Neural progenitor cell (in vitro differentiated cells): ENCODE results near the gene PLXDC2. TPM values are rescaled to one million over a fixed set of nuclear protein-coding genes. Genes with fewer than 3 reads are reported as not detected.
A peak's percentile ranks its signal among the peaks of the same experiment; 100 is the strongest.

Experiments used
- DNase-seq: peaks from one replicate; pipeline ENCODE4 v3.0.0-alpha.2; 2016; ENCODE audit warnings: low spot score
- H2AFZ ChIP-seq: fragments of 200-600 bp; sonication (generic); replicated peaks from 2 replicates; pipeline ENCODE4 v1.6.1; 2016; ENCODE audit warnings: antibody characterized with exemption
- H3F3A ChIP-seq: fragments of 200-600 bp; sonication (generic); 2 replicates; pipeline ENCODE4 v1.6.1; 2016; ENCODE audit warnings: antibody characterized with exemption, low read depth
- H3K27ac ChIP-seq: fragments of 200-600 bp; sonication (generic); 2 replicates; pipeline ENCODE4 v1.5.1; 2016; ENCODE audit warnings: mild to moderate bottlenecking
- H3K27me3 ChIP-seq: fragments of 200-600 bp; sonication (generic); 2 replicates; pipeline ENCODE4 v1.6.1; 2016; ENCODE audit warnings: mild to moderate bottlenecking, moderate library complexity
- H3K36me3 ChIP-seq: fragments of 200-600 bp; sonication (generic); 2 replicates; pipeline ENCODE4 v1.5.1; 2016
- H3K4me1 ChIP-seq: fragments of 200-600 bp; sonication (generic); 2 replicates; pipeline ENCODE4 v1.6.1; 2016; ENCODE audit warnings: mixed run types
- H3K4me2 ChIP-seq: fragments of 200-600 bp; sonication (generic); 2 replicates; pipeline ENCODE4 v1.6.1; 2016
- H3K4me3 ChIP-seq: fragments of 200-600 bp; sonication (generic); 2 replicates; pipeline ENCODE4 v1.5.1; 2016
- H3K79me2 ChIP-seq: fragments of 200-600 bp; sonication (generic); 2 replicates; pipeline ENCODE4 v1.6.1; 2016; ENCODE audit warnings: low read depth
- H3K9ac ChIP-seq: fragments of 200-600 bp; sonication (generic); 2 replicates; pipeline ENCODE4 v1.6.1; 2016
- H3K9me3 ChIP-seq: fragments of 200-600 bp; sonication (generic); 2 replicates; pipeline ENCODE4 v1.5.1; 2016; ENCODE audit warnings: low read depth
- H4K20me1 ChIP-seq: fragments of 200-600 bp; sonication (generic); 2 replicates; pipeline ENCODE4 v1.6.1; 2016; ENCODE audit warnings: low read depth
- H3K27ac Mint-ChIP-seq: 3 replicates; pipeline ENCODE4 v1.8.0; 2021; ENCODE audit warnings: mixed read lengths
- H3K27me3 Mint-ChIP-seq: 2 replicates; pipeline ENCODE4 v1.8.0; 2022; ENCODE audit warnings: low read depth, mild to moderate bottlenecking, inconsistent platforms, moderate library complexity, mixed read lengths; ENCODE audit not compliant: insufficient read depth
- H3K36me3 Mint-ChIP-seq: 3 replicates; pipeline ENCODE4 v1.8.0; 2021; ENCODE audit warnings: mixed read lengths
- H3K4me1 Mint-ChIP-seq: 3 replicates; pipeline ENCODE4 v1.8.0; 2021; ENCODE audit warnings: mixed read lengths
- H3K4me3 Mint-ChIP-seq: 3 replicates; pipeline ENCODE4 v1.8.0; 2021; ENCODE audit warnings: mild to moderate bottlenecking, moderate library complexity, mixed read lengths
- H3K9me3 Mint-ChIP-seq: 3 replicates; pipeline ENCODE4 v1.8.0; 2020; ENCODE audit warnings: mixed read lengths
- CTCF ChIP-seq: fragments of 200-600 bp; sonication (generic); IDR thresholded peaks from 2 replicates; pipeline ENCODE4 v1.5.1; 2017; ENCODE audit warnings: antibody characterized with exemption, mild to moderate bottlenecking
- EZH2 ChIP-seq: fragments of 200-600 bp; sonication (generic); IDR thresholded peaks from 2 replicates; pipeline ENCODE4 v1.6.1; 2017; ENCODE audit warnings: antibody characterized with exemption, mild to moderate bottlenecking, moderate library complexity
- EZH2phosphoT487 ChIP-seq: fragments of 200-600 bp; sonication (generic); IDR thresholded peaks from 2 replicates; pipeline ENCODE4 v1.6.1; 2017; ENCODE audit warnings: antibody characterized with exemption
- total RNA-seq: library from RNA; depleted of rRNA; stranded (reverse); fragments of >200 nt; gene quantifications from 2 replicates; pipeline ENCODE4 v1.2.3, GENCODE V29; 2015; ENCODE audit warnings: low replicate concordance

Gene PLXDC2
- total RNA-seq, 1 donor from 2014 or later: 44.2 TPM

- Histone ChIP-seq H4K20me1 (no peaks in the 10 kb centered on the region), H3K9ac (no peak overlapping the region), H3K36me3 (no peaks in the 10 kb centered on the region), H3K4me1 (peaks cover 7% of the 10 kb centered on the region), H3K27me3 (no peaks in the 10 kb centered on the region), H3K9me3 (no peaks in the 10 kb centered on the region), H2AFZ (no peak overlapping the region), H3K4me2 (no peak overlapping the region), H3K4me3 (no peak overlapping the region), H3K79me2 (peaks cover 3% of the 10 kb centered on the region), H3F3A (peaks cover 21% of the 10 kb centered on the region), H3K27ac (no peak overlapping the region)
- Mint-ChIP-seq H3K4me3 (no peak overlapping the region), H3K36me3 (no peaks in the 10 kb centered on the region), H3K9me3 (peaks cover 3% of the 10 kb centered on the region), H3K4me1 (peaks cover 15% of the 10 kb centered on the region), H3K27me3 (peaks cover 7% of the 10 kb centered on the region), H3K27ac (no peak overlapping the region)
- DNase-seq: peak; percentile 56
- TF ChIP-seq CTCF: peak; percentile 65
- TF ChIP-seq EZH2: no peak
Measured at GRCh38 chr10:19811540-19811939, 4.7 kb upstream of the PLXDC2 start.

- Histone ChIP-seq H3K9me3 (no peaks in the 10 kb centered on the region), H3K27ac (no peak overlapping the region), H3K4me2 (no peak overlapping the region), H3K27me3 (no peaks in the 10 kb centered on the region), H3K4me3 (no peak overlapping the region), H3F3A (peaks cover 36% of the 10 kb centered on the region), H3K9ac (no peak overlapping the region), H3K79me2 (peaks cover 17% of the 10 kb centered on the region), H3K36me3 (no peaks in the 10 kb centered on the region), H4K20me1 (no peaks in the 10 kb centered on the region), H3K4me1 (peaks cover 7% of the 10 kb centered on the region), H2AFZ (no peak overlapping the region)
- Mint-ChIP-seq H3K4me1 (peaks cover 17% of the 10 kb centered on the region), H3K27me3 (peaks cover 9% of the 10 kb centered on the region), H3K9me3 (peaks cover 3% of the 10 kb centered on the region), H3K36me3 (no peaks in the 10 kb centered on the region), H3K4me3 (peak overlapping the region; percentile 27), H3K27ac (no peak overlapping the region)
- no peak for TF ChIP-seq EZH2
- no peak for TF ChIP-seq CTCF
- TF ChIP-seq EZH2phosphoT487: no peak
- DNase-seq: no peak
Measured at GRCh38 chr10:19812976-19813375, 3.3 kb upstream of the PLXDC2 start.

- Histone ChIP-seq H3K9ac (no peak overlapping the region), H3K27ac (peak overlapping the region; percentile 77)
- H3K27ac Mint-ChIP-seq: no peak overlapping the region
Measured at GRCh38 chr10:19815036-19815730, 1.0 kb upstream of the PLXDC2 start.

More at GRCh38 chr10:19815036-19815730, 1.0 kb upstream of the PLXDC2 start:
- Histone ChIP-seq H2AFZ (peak overlapping the region; percentile 77), H3K36me3 (no peaks in the 10 kb centered on the region), H3K79me2 (peaks cover 39% of the 10 kb centered on the region), H3K4me3 (peak overlapping the region; percentile 76), H3K27me3 (no peaks in the 10 kb centered on the region), H4K20me1 (peaks cover 6% of the 10 kb centered on the region), H3K9me3 (no peaks in the 10 kb centered on the region), H3K4me2 (peak overlapping the region; percentile 94), H3K4me1 (peaks cover 7% of the 10 kb centered on the region), H3F3A (peaks cover 36% of the 10 kb centered on the region)
- no peak for TF ChIP-seq EZH2
- no peak for TF ChIP-seq CTCF
- no peak for TF ChIP-seq EZH2phosphoT487
- Mint-ChIP-seq H3K4me1 (peaks cover 28% of the 10 kb centered on the region), H3K4me3 (peak overlapping the region; percentile 84), H3K36me3 (peaks cover 6% of the 10 kb centered on the region), H3K9me3 (peaks cover 5% of the 10 kb centered on the region), H3K27me3 (peaks cover 11% of the 10 kb centered on the region)
- peak; percentile 80 for DNase-seq
